Measurements from ENCODE around the gene KLF9.

GRCh38 chr9:70385426-70385825, 29.0 kb downstream of the KLF9 start:
- TF ChIP-seq CTCF (IDR thresholded peaks at IDR 0.05; ENCODE audit: low read depth, low read length) (no peak), EZH2phosphoT487 (IDR thresholded peaks at IDR 0.05; ENCODE audit: low read depth) (no peak)

All from OCI-LY3 (cell line).